IMR-90 (cell line): Measurements from ENCODE around the gene NUDT9. TPM values are rescaled to one million over a fixed set of nuclear protein-coding genes. Genes with fewer than 3 reads are reported as not detected.

Experiments used
- ATAC-seq: fragments of 200-7000 bp; cut with Tn5 transposase; 2 replicates; pipeline ENCODE4 v1.9.1; 2020; ENCODE audit warnings: low read depth, mild to moderate bottlenecking, moderate library complexity
- BruUV-seq: library from RNA; stranded (reverse); fragments of 400-500 nt; replicated peaks from 2 replicates; lab custom pipeline; 2021; lab: Mats Ljungman, UMichigan
- CTCF ChIA-PET: fragments of 300-600 bp; formaldehyde crosslinking; extraction: SDS; loops from one replicate; lab custom pipeline; 2021; ENCODE audit warnings: antibody characterized with exemption; lab: Yijun Ruan, JAX
- POLR2A ChIA-PET: fragments of 300-600 bp; sonication (Branson Sonifier 250); formaldehyde crosslinking; loops from one replicate; lab custom pipeline; 2022; ENCODE audit warnings: antibody characterized with exemption; ENCODE audit not compliant: unreplicated experiment; lab: Charles Lee
- DNase-seq: peaks from one replicate; pipeline ENCODE4 v3.0.0; 2013
- H2AFZ ChIP-seq: replicated peaks from 2 replicates; pipeline ENCODE3; 2013; ENCODE audit warnings: low read length, mild to moderate bottlenecking; ENCODE audit not compliant: poor library complexity
- H2AK5ac ChIP-seq: 2 replicates; pipeline ENCODE4 v1.6.1; 2013; ENCODE audit warnings: low read depth, low read length, inconsistent platforms
- H2AK9ac ChIP-seq: replicated peaks from 2 replicates; pipeline ENCODE3; 2013; ENCODE audit warnings: mild to moderate bottlenecking, low read depth, low read length, moderate library complexity; ENCODE audit not compliant: poor library complexity
- H2BK120ac ChIP-seq: 2 replicates; pipeline ENCODE4 v1.6.1; 2013; ENCODE audit warnings: low read depth, low read length, inconsistent platforms
- H2BK15ac ChIP-seq: 3 replicates; pipeline ENCODE4 v1.6.1; 2013; ENCODE audit warnings: low read depth, low read length, inconsistent platforms
- H2BK20ac ChIP-seq: 2 replicates; pipeline ENCODE4 v1.6.1; 2013; ENCODE audit warnings: low read depth, mild to moderate bottlenecking, inconsistent platforms, low read length, moderate library complexity
- H2BK5ac ChIP-seq: 2 replicates; pipeline ENCODE4 v1.6.1; 2013; ENCODE audit warnings: mild to moderate bottlenecking, low read depth, low read length, inconsistent platforms; ENCODE audit not compliant: poor library complexity, severe bottlenecking
- H3K14ac ChIP-seq: replicated peaks from 2 replicates; pipeline ENCODE4 v1.6.1; 2013; ENCODE audit warnings: low read depth, low read length, inconsistent platforms
- H3K18ac ChIP-seq: 2 replicates; pipeline ENCODE4 v1.6.1; 2013; ENCODE audit warnings: low read depth, low read length, control low read depth
- H3K23ac ChIP-seq: 2 replicates; pipeline ENCODE4 v1.6.1; 2013; ENCODE audit warnings: low read depth, low read length, inconsistent platforms
- H3K27ac ChIP-seq: 2 replicates; pipeline ENCODE4 v1.5.1; 2013; ENCODE audit warnings: mild to moderate bottlenecking, control low read depth, low read length; ENCODE audit not compliant: insufficient read depth
- H3K27me3 ChIP-seq: 2 replicates; pipeline ENCODE4 v1.6.1; 2013; ENCODE audit warnings: low read length; ENCODE audit not compliant: control insufficient read depth, insufficient read depth
- H3K36me3 ChIP-seq: 2 replicates; pipeline ENCODE4 v1.6.1; 2013; ENCODE audit warnings: low read length, mixed read lengths; ENCODE audit not compliant: control insufficient read depth, insufficient read depth
- H3K4ac ChIP-seq: 2 replicates; pipeline ENCODE4 v1.6.1; 2013; ENCODE audit warnings: low read depth, low read length, inconsistent platforms
- H3K4me1 ChIP-seq: 2 replicates; pipeline ENCODE4 v1.6.1; 2013; ENCODE audit warnings: low read length, mixed read lengths; ENCODE audit not compliant: control insufficient read depth, insufficient read depth
- H3K4me2 ChIP-seq: 2 replicates; pipeline ENCODE4 v1.6.1; 2013; ENCODE audit warnings: low read depth, mild to moderate bottlenecking, control low read depth, low read length, moderate library complexity
- H3K4me3 ChIP-seq: 2 replicates; pipeline ENCODE4 v1.5.1; 2013; ENCODE audit warnings: low read depth, mild to moderate bottlenecking, control low read depth, low read length, moderate library complexity; ENCODE audit not compliant: insufficient read depth
- H3K56ac ChIP-seq: 2 replicates; pipeline ENCODE4 v1.6.1; 2013; ENCODE audit warnings: low read length, inconsistent platforms; ENCODE audit not compliant: insufficient read depth; ENCODE audit errors: extremely low read depth
- H3K79me1 ChIP-seq, 2 experiments: 2 replicates each; pipeline ENCODE4 v1.6.1; 2013; ENCODE audit warnings: low read length in 2 of 2, inconsistent platforms in 1 of 2, low read depth in 1 of 2
- H3K9ac ChIP-seq: 2 replicates; pipeline ENCODE4 v1.6.1; 2013; ENCODE audit warnings: low read depth, low read length, control low read depth
- H3K9me1 ChIP-seq: 2 replicates; pipeline ENCODE4 v1.6.1; 2013; ENCODE audit warnings: low read length, inconsistent platforms; ENCODE audit not compliant: insufficient read depth
- H3K9me3 ChIP-seq: 2 replicates; pipeline ENCODE4 v1.6.1; 2013; ENCODE audit warnings: low read length; ENCODE audit not compliant: control insufficient read depth, insufficient read depth
- H4K20me1 ChIP-seq: 2 replicates; pipeline ENCODE4 v1.6.1; 2013; ENCODE audit warnings: low read length, inconsistent platforms; ENCODE audit not compliant: insufficient read depth
- H4K5ac ChIP-seq: 2 replicates; pipeline ENCODE4 v1.6.1; 2013; ENCODE audit warnings: mild to moderate bottlenecking, low read depth, low read length, control low read depth
- H4K8ac ChIP-seq, 2 experiments: 2 replicates each; pipeline ENCODE4 v1.6.1; 2013; ENCODE audit warnings: low read depth in 2 of 2, low read length in 2 of 2, control low read depth in 1 of 2, inconsistent platforms in 1 of 2
- H4K91ac ChIP-seq: 2 replicates; pipeline ENCODE4 v1.6.1; 2013; ENCODE audit warnings: low read depth, low read length, inconsistent platforms; ENCODE audit not compliant: insufficient read depth
- CEBPB ChIP-seq: IDR thresholded peaks from 2 replicates; pipeline ENCODE4 v1.6.1; 2012; ENCODE audit warnings: low read depth, low read length, improper control_type of control experiment
- CHD1 ChIP-seq: IDR thresholded peaks from 2 replicates; pipeline ENCODE4 v1.6.1; 2012; ENCODE audit warnings: low read depth, low read length, improper control_type of control experiment
- FOS ChIP-seq: fragments of 150-350 bp; IDR thresholded peaks from 2 replicates; pipeline ENCODE4 v1.6.1; 2016; ENCODE audit warnings: low read depth, low read length
- MAFK ChIP-seq: IDR thresholded peaks from 2 replicates; pipeline ENCODE4 v1.6.1; 2012; ENCODE audit warnings: low read depth, low read length, improper control_type of control experiment
- MAZ ChIP-seq: IDR thresholded peaks from 2 replicates; pipeline ENCODE4 v1.6.1; 2012; ENCODE audit warnings: low read depth, mild to moderate bottlenecking, low read length, improper control_type of control experiment, moderate library complexity, borderline replicate concordance
- MXI1 ChIP-seq: IDR thresholded peaks from 2 replicates; pipeline ENCODE4 v1.6.1; 2012; ENCODE audit warnings: low read depth, mild to moderate bottlenecking, low read length, moderate library complexity, borderline replicate concordance
- NFE2L2 ChIP-seq: fragments of 150-350 bp; IDR thresholded peaks from 2 replicates; pipeline ENCODE4 v1.6.1; 2016; ENCODE audit warnings: low read depth, mild to moderate bottlenecking, low read length
- POLR2A ChIP-seq: IDR thresholded peaks from 2 replicates; pipeline ENCODE4 v1.6.1; 2012; ENCODE audit warnings: mild to moderate bottlenecking, low read depth, low read length
- RCOR1 ChIP-seq: IDR thresholded peaks from 2 replicates; pipeline ENCODE4 v1.6.1; 2012; ENCODE audit warnings: mild to moderate bottlenecking, low read length, improper control_type of control experiment; ENCODE audit not compliant: insufficient replicate concordance
- USF2 ChIP-seq: fragments of 150-350 bp; IDR thresholded peaks from 2 replicates; pipeline ENCODE4 v1.6.1; 2017; ENCODE audit warnings: mild to moderate bottlenecking, antibody characterized with exemption, low read length, low read depth
- WGBS, 2 experiments: methylation state at CpG; one replicate each; pipeline versions ENCODE4 v1.1.5 to v1.1.7; 2013; ENCODE audit warnings: missing lambda C conversion rate in 2 of 2; ENCODE audit not compliant: insufficient read length in 1 of 2; ENCODE audit errors: extremely low coverage in 2 of 2; 5-methylcytosine and 5-hydroxymethylcytosine counted together
- dilution Hi-C: fragments of 300-500 bp; cut with HindIII; formaldehyde crosslinking; loops from one replicate; pipeline ENCODE4 v1.14.3; 2018; ENCODE audit warnings: low sequenced_read_pairs; ENCODE audit not compliant: unreplicated experiment
- in situ Hi-C: fragments of 300-500 bp; cut with MboI; formaldehyde crosslinking; loops from 3 replicates; pipeline ENCODE4 v1.14.3; 2019; ENCODE audit warnings: low sequenced_read_pairs, inconsistent platforms, mixed read lengths
- intact Hi-C: fragments of 100-400 bp; cut with micrococcal nuclease; formaldehyde crosslinking; loops from 2 replicates; pipeline ENCODE4 v1.10.0; 2022
- polyA plus RNA-seq, 3 experiments: library from polyadenylated mRNA; depleted of rRNA; stranded (reverse); fragments of >200 nt; gene quantifications; 2 replicates each; pipeline ENCODE4 v1.2.3, GENCODE V29; 2012; ENCODE audit warnings: low replicate concordance in 1 of 3
- total RNA-seq: library from RNA; depleted of rRNA; stranded (reverse); fragments of >200 nt; gene quantifications from 2 replicates; pipeline ENCODE4 v1.2.3, GENCODE V29; 2012

NUDT9 gene
- total and polyA plus RNA-seq, 2 of the 4 experiments (the other 2 are of a cell fraction) = 10.0 to 23.5 TPM

GRCh38 chr4:87399954-87400353 is 22.4 kb upstream of the NUDT9 start:
- no peak overlapping the region for H3K23ac ChIP-seq
- no peak overlapping the region for H3K27ac ChIP-seq
- no peaks in the 10 kb centered on the region; the same call in 1 of the 2 replicates for H3K27me3 ChIP-seq
- H3K9me3 ChIP-seq = peaks cover 3% of the 10 kb centered on the region; the same call in 1 of the 2 replicates
- H2AFZ ChIP-seq = no peak overlapping the region
- no peak overlapping the region for H2BK5ac ChIP-seq
- H2BK120ac ChIP-seq = no peak overlapping the region
- no peak overlapping the region for H3K4me2 ChIP-seq
- dilution Hi-C loops (no loop called here), in situ Hi-C loops (no loop called here), intact Hi-C loops (no loop called here)
- WGBS, 2 experiments = no CpG with 5 or more reads among the region's 1 CpG
- H2BK15ac ChIP-seq = no peak overlapping the region
- no peak overlapping the region for H4K91ac ChIP-seq
- no TSS peak for BruUV-seq
- no peak overlapping the region for H3K4ac ChIP-seq
- no peak overlapping the region for H3K9ac ChIP-seq
- ChIA-PET POLR2A (no interaction called here), CTCF (interaction anchor here (1.5 kb wide), 1 partner anchor 24 kb away, joined by 4 read pairs; no protein-coding TSS in a partner anchor)
- no peaks in the 10 kb centered on the region for H4K20me1 ChIP-seq
- no peak overlapping the region for H3K14ac ChIP-seq
- DNase-seq (no peak), ATAC-seq (no peak)
- H2BK20ac ChIP-seq = no peak overlapping the region
- TF ChIP-seq USF2 = no peak
- TF ChIP-seq NFE2L2 = no peak
- TF ChIP-seq FOS = no peak
- no peak for TF ChIP-seq POLR2A
- TF ChIP-seq CEBPB = no peak
- no peak for TF ChIP-seq CHD1
- no peak for TF ChIP-seq RCOR1
- TF ChIP-seq MAFK = no peak
- TF ChIP-seq MXI1 = no peak
- TF ChIP-seq MAZ = no peak
- H4K5ac ChIP-seq = no peak overlapping the region
- H2AK5ac ChIP-seq = no peak overlapping the region
- no peaks in the 10 kb centered on the region for H3K79me1 ChIP-seq
- H3K56ac ChIP-seq = no peak overlapping the region
- H3K4me1 ChIP-seq = no peaks in the 10 kb centered on the region
- no peak overlapping the region for H3K4me3 ChIP-seq
- H3K9me1 ChIP-seq = no peaks in the 10 kb centered on the region
- H4K8ac ChIP-seq = no peak overlapping the region
- H3K36me3 ChIP-seq = no peaks in the 10 kb centered on the region
- no peak overlapping the region for H2AK9ac ChIP-seq
- H3K18ac ChIP-seq = no peak overlapping the region
